GM21619 (cell line): Measurements from ENCODE around the gene CENPH.
"Not testable (repeated sequence)": the region's sequence is repeated elsewhere in the genome, so short reads cannot be mapped to it uniquely, and the experiment has no call there.

Source experiments
- ATAC-seq: cut with Tn5 transposase; IDR thresholded peaks from one replicate; pipeline ENCODE4 v1.9.1; 2021; ENCODE audit not compliant: unreplicated experiment

Gene CENPH

DNA sequence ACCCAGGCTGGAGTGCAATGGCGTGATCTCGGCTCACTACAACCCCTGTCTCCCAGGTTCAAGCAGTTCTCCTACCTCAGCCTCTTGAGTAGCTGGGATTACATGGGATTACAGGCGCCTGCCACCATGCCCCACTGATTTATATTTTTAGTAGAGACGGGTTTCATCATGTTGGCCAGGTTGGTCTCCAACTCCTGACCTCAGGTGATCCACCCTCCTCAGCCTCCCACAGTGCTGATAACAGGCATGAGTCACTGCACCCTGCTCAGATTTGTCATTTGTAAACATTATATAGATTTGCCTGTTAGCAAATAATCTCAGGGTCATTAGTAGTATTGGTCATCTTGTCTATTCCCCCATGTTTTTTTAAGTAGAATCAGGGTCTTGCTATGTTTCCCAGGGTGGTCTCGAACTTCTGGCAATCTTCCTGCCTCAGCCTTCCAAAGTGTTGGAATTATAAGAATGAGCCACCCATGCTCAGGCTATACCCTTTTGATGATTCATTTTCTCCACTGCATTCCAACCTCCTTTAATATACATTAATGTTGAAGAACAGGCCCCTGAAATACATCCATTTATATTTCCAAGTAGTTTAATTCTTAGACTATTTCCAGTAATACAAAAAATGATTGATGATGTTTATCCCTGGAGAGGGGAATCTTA, 17.3 kb downstream of the CENPH start:
- ATAC-seq, result no peak

GRCh38 chr5:69209602-69210001, 20.2 kb downstream of the CENPH start:
- no peak for ATAC-seq

DNA sequence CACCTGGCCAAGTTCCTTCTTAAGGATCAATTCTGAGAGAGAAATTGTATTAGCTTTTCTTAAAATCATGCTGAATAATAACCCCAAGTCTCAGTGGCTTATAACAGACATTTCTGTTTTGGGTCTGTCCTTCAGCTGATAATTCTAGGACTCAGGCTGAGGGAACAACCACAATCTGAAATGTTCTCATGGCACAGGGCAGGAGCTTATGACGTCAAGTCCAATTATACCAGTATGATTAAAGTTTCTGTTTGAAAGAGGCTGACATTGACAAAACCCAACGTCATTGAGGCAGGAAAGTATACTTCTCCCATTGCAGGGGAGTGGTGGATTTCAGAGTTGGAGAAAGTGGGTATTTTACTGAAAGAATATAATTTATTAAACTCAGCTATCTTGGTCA, 21.8 kb downstream of the CENPH start:
- ATAC-seq, result no peak

DNA sequence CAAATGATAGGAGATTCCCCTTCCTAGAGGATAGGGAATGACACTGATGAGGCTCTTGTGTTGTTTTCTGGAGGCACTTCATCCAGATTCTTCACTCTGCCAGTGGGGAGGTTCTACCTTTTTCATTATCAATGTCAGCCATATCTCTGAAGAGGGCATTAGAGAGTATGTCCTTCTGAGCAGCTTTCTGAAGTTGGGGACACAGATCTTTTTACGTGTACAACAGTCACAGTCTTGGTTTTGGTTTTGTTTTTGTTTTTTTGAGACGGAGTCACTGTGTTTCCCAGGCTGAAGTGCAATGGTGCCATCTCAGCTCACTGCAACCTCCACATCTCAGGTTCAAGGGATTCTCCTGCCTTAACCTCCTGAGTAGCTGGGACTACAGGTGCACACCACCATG, 22.6 kb downstream of the CENPH start:
- ATAC-seq, result no peak

- ATAC-seq, result no peak
Measured at GRCh38 chr5:69213513-69214215, 24.3 kb downstream of the CENPH start.

DNA sequence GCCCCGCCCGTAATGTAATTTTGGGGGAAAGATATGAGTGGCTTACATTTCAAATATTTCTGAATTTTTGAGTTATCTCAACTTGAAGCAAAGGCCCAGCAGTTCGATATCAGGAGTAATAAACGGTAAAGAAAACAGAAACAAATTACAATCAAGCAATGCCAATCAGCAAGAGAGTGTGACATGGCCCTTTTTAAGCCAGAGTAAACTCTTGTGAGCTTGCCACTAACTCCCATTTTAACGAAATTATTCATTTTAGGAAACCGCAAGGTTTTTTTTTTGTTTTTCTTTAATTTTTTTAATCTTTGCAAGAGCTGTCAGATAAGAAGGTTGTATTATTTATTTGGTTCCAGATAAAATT, 27.7 kb downstream of the CENPH start:
- ATAC-seq, result no peak

GRCh38 chr5:69217548-69218526, 28.5 kb downstream of the CENPH start:
- ATAC-seq, result peak; percentile 91

- no peak for ATAC-seq
Measured at GRCh38 chr5:69219939-69220338, 30.6 kb downstream of the CENPH start.

DNA sequence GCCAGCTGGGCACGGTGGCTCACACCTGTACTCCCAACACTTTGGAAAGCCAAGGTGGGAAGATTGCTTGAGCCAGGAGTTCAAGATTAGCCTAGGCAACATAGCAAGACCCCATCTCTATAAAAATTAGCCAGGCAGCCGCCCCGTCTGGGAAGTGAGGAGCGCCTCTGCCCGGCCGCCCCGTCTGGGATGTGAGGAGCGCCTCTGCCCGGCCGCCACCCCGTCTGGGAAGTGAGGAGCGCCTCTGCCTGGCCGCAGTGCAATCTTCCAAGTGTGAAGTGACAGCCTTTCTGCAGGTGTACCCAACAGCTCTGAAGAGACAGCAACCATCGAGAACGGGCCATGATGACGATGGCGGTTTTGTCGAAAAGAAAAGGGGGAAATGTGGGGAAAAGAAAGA, 31.0 kb downstream of the CENPH start:
- not testable (repeated sequence) for ATAC-seq

GRCh38 chr5:69220833-69221232, 31.4 kb downstream of the CENPH start:
- not testable (repeated sequence) for ATAC-seq

DNA sequence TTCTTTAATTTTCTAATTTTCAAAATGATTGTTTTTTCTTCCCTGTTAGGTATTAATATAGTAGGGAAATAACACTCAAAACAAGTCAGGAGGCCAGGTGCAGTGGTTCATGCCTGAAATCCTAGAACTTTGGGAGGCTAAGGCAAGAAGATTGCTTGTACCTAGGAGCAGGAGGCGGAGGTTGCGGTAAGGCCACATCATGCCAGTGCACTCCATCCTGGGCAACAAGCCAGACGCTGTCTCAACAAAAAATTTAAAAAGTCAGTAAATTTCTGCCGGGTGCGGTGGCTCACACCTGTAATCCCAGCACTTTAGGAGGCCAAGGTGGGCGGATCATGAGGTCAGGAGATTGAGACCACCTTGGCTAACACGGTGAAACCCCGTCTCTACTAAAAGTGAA, 35.1 kb downstream of the CENPH start:
- ATAC-seq, result no peak

DNA sequence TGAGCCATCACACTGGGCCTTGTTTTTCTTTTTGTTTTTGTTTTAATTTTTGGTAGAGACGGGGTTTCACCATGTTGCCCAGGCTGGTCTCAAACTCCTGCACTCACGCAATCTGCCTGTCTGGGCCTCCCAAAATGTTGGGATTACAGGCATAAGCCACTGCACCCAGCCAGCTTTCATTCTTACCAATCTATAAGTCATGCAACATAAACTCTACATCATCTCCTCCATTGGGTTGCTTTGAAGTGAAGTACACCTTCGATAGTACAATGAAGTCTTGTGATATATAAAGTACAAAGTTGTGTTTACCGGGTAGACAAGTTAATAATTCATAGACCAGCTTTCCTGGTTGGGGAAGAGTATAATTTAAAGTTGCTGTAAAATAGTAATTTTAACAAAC, 36.5 kb downstream of the CENPH start:
- no peak for ATAC-seq

- ATAC-seq, result no peak
Measured at GRCh38 chr5:69230181-69230580, 40.8 kb downstream of the CENPH start.

DNA sequence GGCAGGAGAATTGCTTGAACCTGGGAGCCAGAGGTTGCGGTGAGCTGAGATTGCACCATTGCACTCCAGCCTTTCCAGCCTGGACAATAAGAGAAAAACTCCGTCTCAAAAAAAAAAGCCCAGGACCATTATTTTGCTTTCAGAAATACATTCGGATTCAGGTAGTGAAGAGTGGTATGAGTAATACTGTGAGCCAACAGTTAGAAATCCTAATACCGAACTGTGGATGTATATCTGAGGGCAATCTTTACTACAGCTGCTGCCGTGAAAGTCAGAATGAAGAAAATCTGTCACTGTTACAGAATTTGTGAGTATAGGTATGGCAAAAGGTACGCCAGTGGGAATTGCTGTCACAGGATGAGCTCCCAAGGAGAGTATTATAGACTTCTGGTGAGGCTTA, 41.9 kb downstream of the CENPH start:
- no peak for ATAC-seq

DNA sequence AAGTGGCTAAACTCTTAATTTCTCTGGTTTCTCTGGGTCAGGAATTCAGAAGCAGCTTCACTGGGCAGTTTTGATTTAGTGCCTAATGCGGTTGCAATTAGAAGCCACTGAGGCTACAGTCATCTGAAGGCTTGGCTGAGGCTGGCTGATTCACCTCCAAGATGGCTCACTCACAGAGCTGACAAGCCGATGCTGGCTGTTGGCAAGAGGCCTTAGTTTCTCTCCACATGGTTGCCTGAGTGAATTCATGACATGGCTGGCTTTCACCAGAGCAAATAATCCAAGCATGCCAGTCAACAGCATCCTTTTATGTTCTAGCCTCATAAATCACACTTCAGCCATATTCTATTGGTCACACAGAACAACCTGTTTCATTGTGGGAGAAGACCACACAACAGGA, 42.5 kb downstream of the CENPH start:
- no peak for ATAC-seq

GRCh38 chr5:69234457-69235268, 45.3 kb downstream of the CENPH start, which contains the start of gene CDK7:
Gene CDK7, plus strand, starts transcription at chr5:69234886. Its CDS starts 90 bp downstream, at chr5:69234976.
- peak; percentile 98 for ATAC-seq

DNA sequence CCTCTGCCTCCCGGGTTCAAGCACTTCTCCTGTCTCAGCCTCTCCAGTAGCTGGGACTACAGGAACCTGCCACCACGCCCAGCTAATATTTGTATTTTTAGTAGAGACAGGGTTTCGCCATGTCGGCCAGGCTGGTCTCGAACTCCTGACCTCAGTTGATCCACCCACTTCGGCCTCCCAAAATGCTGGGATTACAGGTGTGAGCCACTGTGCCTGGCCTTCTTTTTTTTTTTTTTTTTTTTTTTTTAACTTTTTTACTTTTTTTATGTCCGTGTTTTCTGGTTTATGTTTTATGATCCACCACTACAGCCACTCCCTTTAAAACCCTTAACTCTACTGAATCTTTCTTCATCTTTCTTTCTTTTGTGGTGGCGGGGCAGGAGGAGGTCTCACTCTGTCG, 47.4 kb downstream of the CENPH start:
- ATAC-seq, result not testable (repeated sequence)

DNA sequence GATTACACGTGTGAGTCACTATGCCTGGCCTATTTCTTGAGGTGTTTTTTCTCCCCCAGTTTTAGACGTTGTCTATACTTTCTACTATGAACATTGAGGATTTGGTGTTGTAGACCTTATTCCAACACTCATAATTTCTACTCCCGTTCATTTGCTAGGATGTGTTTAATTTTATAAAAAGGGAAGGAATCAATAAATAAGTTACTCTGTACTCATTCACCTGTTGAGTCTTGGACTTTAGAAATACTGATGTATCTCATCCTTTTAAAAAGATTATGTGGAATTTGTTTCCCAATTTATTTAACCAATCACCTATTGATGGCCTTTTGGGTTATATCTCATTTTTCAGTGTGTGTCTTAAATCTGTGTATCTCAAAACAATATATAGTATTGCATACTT, 48.5 kb downstream of the CENPH start:
- no peak for ATAC-seq

- ATAC-seq, result no peak
Measured at GRCh38 chr5:69238760-69239251, 49.4 kb downstream of the CENPH start.

DNA sequence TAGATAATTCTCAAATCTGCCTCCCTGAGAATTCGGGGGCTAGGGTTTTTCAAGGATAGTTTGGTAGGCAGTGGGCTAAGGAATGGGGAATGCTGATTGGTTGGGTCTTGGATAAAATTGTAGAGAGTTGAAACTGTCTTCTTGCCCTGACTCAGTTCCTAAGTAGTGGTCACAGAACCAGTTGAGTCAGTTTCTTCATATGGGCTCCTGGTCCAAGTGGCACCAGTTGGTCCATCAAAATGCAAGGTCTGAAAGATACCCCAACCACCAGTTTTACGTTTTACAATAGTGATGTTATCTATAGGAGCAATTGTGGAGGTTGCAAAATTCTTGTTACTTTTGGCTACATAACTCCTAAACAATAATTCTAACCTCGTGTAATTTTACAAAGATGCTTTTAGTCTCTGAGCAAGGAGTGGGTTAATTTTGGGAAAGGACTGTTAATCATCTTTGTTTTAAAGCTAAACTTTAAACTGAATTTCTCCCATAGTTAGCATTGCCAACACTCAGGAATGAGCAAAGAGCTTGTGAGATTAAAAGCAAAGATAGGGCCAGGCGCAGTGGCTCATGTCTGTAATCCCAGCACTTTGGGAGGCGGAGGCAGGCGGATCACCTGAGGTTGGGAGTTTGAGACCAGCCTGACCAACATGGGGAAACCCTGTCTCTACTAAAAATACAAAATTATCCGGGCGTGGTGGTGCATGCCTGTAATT, 53.0 kb downstream of the CENPH start:
- no peak for ATAC-seq
